Right lobe of liver (tissue), 6 donors: ENCODE data around the gene MAFF. TPM values are rescaled to one million over a fixed set of nuclear protein-coding genes. Genes with fewer than 3 reads are reported as not detected.

Experiments
- ATAC-seq, 4 donors: fragments of 200-7000 bp; cut with Tn5 transposase; one replicate each; pipeline ENCODE4 v1.9.1; 2020; ENCODE audit warnings: mild to moderate bottlenecking in 4 of 4, moderate library complexity in 4 of 4
- DNase-seq, 3 donors: peaks; one replicate each; pipeline ENCODE4 v3.0.0-alpha.2; 2020
- H3K27ac ChIP-seq, 3 donors: fragments of 200-600 bp; one replicate each; pipeline ENCODE4 v1.8.0; 2022
- H3K27me3 ChIP-seq, 2 donors: fragments of 200-600 bp; one replicate each; pipeline ENCODE4 v1.8.0; 2022
- H3K36me3 ChIP-seq, 4 donors: fragments of 200-600 bp; sonication (generic) in 1 of 4; one replicate each; pipeline versions ENCODE4 v1.5.1 to v1.8.0; 2017 to 2022; ENCODE audit warnings: control low read depth in 1 of 4
- H3K4me1 ChIP-seq, 4 donors: fragments of 200-600 bp; sonication (generic) in 1 of 4; one replicate each; pipeline versions ENCODE4 v1.5.1 to v1.8.0; 2017 to 2022; ENCODE audit warnings: control low read depth in 1 of 4
- H3K4me3 ChIP-seq, 3 donors: fragments of 200-600 bp; one replicate each; pipeline ENCODE4 v1.8.0; 2022
- H3K9me3 ChIP-seq, 4 donors: fragments of 200-600 bp; sonication (generic) in 1 of 4; one replicate each; pipeline versions ENCODE4 v1.5.1 to v1.8.0; 2017 to 2022; ENCODE audit warnings: control low read depth in 1 of 4
- POLR2A ChIP-seq: fragments of 450-650 bp; IDR thresholded peaks from one replicate; pipeline ENCODE4 v1.6.1; 2017; ENCODE audit warnings: antibody characterized with exemption, mild to moderate bottlenecking
- WGBS: methylation state at CpG from one replicate; pipeline ENCODE4 v1.1.6; 2018; ENCODE audit warnings: low coverage, low lambda C conversion rate; ENCODE audit not compliant: insufficient coverage; ENCODE audit errors: missing lambda C conversion rate; 5-methylcytosine and 5-hydroxymethylcytosine counted together
- intact Hi-C, 2 donors: fragments of 100-400 bp; cut with DNase I; formaldehyde crosslinking; loops; one replicate each; pipeline versions ENCODE4 v1.11.2 to v1.14.1; 2022
- total RNA-seq, 6 experiments: library from RNA; depleted of rRNA in 2 of 6; stranded (reverse); fragments of >200 nt in 2 of 6; fragmentation: NEBNext Ultra II Directional in 3 of 6; extraction: Animal tissue kit (Norgen Biotek cat#: 25700) in 3 of 6; gene quantifications; one replicate each; pipeline versions ENCODE4 v1.1.0 to v1.2.4, GENCODE V29; 2016 to 2023
- TF ChIP-seq, protein P1 (sequence below), 4 donors: fragments of 200-600 bp in 3 of 4; fragments of 450-650 bp in 1 of 4; IDR thresholded peaks; one replicate each; pipeline versions ENCODE4 v1.5.1 to v1.8.0; 2016 to 2022; ENCODE audit warnings: antibody characterized with exemption in 4 of 4, mild to moderate bottlenecking in 2 of 4
- donor health status: DM: no; HTN: yes; CAD: no.
- donor health status: DM: no; HTN: no; CAD: no.
- donor health status: DM: no; HTN: no; CAD: no.
- donor health status: DM: no; HTN: yes; CAD: no.
- donor health status: DM: no; HTN: yes; CAD: no.

Gene MAFF
- total RNA-seq, 6 experiments from 2014 or later: 2.6 to 30.6 (median 11.0) TPM

DNA sequence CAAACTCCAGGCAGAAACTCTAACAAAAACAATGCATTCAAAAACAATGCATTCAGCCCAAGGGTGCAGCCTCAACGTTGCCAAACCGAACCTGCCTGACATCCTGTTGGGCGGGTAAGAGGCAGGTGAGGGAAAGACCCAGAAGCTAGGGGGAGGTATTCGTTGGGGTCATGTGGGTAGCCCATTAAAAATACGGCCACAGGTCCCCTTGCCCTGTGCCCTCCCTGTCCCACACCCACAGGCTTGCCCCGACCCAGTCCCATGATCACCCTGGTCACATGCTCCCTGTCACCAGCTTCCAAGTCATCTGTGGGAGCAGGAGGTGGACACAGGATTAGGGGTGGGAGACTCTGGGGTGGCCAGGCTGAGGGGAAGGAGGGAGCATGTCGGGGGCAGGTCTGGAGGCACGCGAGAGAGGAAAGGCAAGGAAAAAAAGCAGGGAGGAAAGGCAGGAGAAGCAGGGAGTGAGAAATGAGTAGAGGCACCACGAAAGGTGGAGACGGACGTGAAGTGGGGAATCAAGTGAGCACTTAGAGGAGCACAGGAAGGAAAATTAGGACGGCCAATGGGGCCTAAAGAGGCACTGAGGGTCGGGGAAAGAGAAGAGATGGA is 20.8 kb upstream of the MAFF start:
- 12% methylated on average over 14 of the region's 14 CpGs for WGBS
- Histone ChIP-seq H3K27me3 (no peaks in the 10 kb centered on the region), H3K36me3 (no peaks in the 10 kb centered on the region), H3K4me3 (peak overlapping the region; percentile 44 to 65 (median 50)), H3K4me1 (peaks cover 0 to 37% (median 7%) of the 10 kb centered on the region in 4 donors), H3K9me3 (no peaks in the 10 kb centered on the region), H3K27ac (peak overlapping the region; percentile 96 to 99 (median 98))
- TF ChIP-seq POLR2A: no peak
- TF ChIP-seq, protein P1, sequence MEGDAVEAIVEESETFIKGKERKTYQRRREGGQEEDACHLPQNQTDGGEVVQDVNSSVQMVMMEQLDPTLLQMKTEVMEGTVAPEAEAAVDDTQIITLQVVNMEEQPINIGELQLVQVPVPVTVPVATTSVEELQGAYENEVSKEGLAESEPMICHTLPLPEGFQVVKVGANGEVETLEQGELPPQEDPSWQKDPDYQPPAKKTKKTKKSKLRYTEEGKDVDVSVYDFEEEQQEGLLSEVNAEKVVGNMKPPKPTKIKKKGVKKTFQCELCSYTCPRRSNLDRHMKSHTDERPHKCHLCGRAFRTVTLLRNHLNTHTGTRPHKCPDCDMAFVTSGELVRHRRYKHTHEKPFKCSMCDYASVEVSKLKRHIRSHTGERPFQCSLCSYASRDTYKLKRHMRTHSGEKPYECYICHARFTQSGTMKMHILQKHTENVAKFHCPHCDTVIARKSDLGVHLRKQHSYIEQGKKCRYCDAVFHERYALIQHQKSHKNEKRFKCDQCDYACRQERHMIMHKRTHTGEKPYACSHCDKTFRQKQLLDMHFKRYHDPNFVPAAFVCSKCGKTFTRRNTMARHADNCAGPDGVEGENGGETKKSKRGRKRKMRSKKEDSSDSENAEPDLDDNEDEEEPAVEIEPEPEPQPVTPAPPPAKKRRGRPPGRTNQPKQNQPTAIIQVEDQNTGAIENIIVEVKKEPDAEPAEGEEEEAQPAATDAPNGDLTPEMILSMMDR (IDR thresholded peaks at IDR 0.05): peak in 1 of 4 donors; percentile 10
- intact Hi-C loops: no loop called here
- DNase-seq: peak; percentile 76 to 91 (median 81)
- ATAC-seq: peak; percentile 38 to 60 (median 52)

DNA sequence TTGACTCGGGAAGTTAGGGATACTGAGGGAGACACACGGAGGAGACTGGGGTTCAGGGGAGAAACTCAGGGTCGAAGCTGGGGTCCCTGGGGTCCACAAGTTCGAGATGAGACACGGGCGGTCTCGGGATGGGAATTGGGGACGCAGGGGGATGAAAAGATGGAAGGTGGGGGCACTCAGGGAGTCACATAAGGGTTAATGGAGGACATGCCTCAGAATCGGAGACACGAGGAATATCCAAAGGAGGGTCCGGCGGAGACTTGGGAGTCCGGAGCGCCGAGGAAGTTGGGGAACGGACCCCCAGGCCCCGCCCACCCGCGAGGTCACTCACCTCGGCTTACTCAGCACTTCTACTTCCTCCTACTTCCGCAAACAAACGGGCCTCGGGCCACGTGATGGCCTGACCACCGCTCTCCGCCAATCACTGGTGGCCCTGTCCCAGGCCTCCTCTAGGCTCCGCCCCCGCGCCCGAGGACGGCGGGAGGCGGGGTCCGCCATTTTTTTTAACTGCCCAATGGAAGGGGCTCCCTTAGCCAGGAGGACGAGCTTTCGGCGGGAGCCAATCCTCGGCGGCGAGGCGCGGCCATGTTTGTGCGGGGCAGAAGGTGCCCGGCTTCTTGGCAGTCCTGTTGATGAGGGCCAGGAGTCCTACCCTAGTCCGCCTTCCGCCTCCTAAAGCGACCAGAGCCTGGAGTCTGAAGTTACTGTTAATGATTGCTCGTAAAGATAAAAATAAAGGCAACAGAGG is 20.2 kb upstream of the MAFF start, which contains the start of gene PLA2G6:
TSS of gene PLA2G6 (minus strand) at position 378 of the 748 bp plus-strand sequence. CDS start 12,404 bp downstream, outside the sequence.
- Histone ChIP-seq H3K27me3 (no peaks in the 10 kb centered on the region), H3K27ac (peak within 1 kb of the TSS; percentile 96 to 99 (median 98)), H3K36me3 (no peaks in the 10 kb centered on the region), H3K4me3 (peak within 1 kb of the TSS; percentile 44 to 65 (median 50)), H3K9me3 (no peaks in the 10 kb centered on the region), H3K4me1 (peaks cover 0 to 40% (median 9%) of the 10 kb centered on the region in 4 donors)
- TF ChIP-seq, protein P1 (IDR thresholded peaks at IDR 0.05): no peak
- TF ChIP-seq POLR2A: peak; percentile 42
- 2% methylated on average over 14 of the region's 48 CpGs for WGBS
- ATAC-seq (peak; percentile 81 to 91 (median 86)), DNase-seq (peak; percentile 99)
- intact Hi-C loops: no loop called here

DNA sequence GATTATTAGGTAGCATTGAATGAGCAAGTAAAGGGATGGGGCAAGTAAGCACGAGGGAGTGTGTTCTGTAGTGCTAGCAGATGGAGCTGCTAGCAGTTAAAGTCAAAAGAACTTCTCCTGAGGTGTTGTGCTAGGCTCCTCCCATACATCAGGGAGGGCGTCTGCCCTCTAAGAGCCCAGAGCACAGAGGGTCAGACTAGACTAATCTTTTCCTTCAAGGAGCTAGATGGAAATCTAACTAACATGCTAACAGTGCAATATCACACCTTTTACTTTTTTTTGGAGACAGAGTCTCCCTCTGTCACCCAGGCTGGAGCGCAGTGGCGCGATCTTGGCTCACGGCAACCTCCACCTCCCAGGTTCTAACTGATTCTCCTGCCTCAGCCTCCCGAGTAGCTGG is 17.0 kb upstream of the MAFF start:
- 89% methylated on average over 5 of the region's 7 CpGs for WGBS
- no peaks in the 10 kb centered on the region for H3K36me3 ChIP-seq
- H3K4me3 ChIP-seq: no peak overlapping the region
- intact Hi-C loops: no loop called here
- H3K9me3 ChIP-seq: no peaks in the 10 kb centered on the region
- no peak overlapping the region for H3K27ac ChIP-seq
- TF ChIP-seq, protein P1 (IDR thresholded peaks at IDR 0.05): no peak
- no peak for TF ChIP-seq POLR2A
- no peaks in the 10 kb centered on the region for H3K27me3 ChIP-seq
- ATAC-seq (no peak), DNase-seq (no peak)
- peaks cover 0 to 41% (median 11%) of the 10 kb centered on the region in 4 donors for H3K4me1 ChIP-seq

DNA sequence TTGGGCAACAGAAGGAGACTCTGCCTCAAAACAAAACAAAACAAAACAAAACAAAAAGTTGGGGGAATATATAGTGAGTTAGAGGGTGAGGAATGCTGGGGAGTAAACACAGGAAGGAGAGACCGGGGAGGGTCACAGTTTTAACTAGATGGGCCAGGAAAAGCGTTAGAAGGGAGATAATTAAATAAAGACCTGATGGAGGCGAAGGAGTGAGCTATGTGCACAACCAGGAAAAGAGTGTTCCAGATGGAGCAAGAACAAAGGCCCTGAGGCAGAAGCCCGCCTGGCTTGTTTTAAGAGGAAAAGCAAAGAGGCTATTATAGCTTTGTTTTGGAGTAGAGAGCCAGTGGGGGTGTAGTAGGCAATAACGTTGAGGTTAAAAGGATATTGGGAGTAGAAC is 15.4 kb upstream of the MAFF start:
- H3K36me3 ChIP-seq: no peaks in the 10 kb centered on the region

More for the DNA sequence above, 15.4 kb upstream of the MAFF start:
- intact Hi-C loops: no loop called here
- no peak for ATAC-seq
- WGBS: 52% methylated on average over 4 of the region's 5 CpGs
- Histone ChIP-seq H3K9me3 (no peaks in the 10 kb centered on the region), H3K4me3 (no peak overlapping the region), H3K27me3 (no peaks in the 10 kb centered on the region), H3K4me1 (peaks cover 0 to 41% (median 15%) of the 10 kb centered on the region in 4 donors), H3K27ac (peak overlapping the region; percentile 39 to 97 (median 82))
- TF ChIP-seq POLR2A: no peak
- TF ChIP-seq, protein P1 (IDR thresholded peaks at IDR 0.05): no peak
- DNase-seq: no peak
